Lung (tissue), 12 donors: Measurements from ENCODE around the gene ELFN1. TPM values are rescaled to one million over a fixed set of nuclear protein-coding genes. Genes with fewer than 3 reads are reported as not detected.

ENCODE experiments used
- ATAC-seq: fragments of 200-7000 bp; cut with Tn5 transposase; one replicate; pipeline ENCODE4 v1.9.1; 2020; ENCODE audit warnings: moderate number of reproducible peaks; ENCODE audit not compliant: insufficient read depth, low FRiP score
- DNase-seq, 3 donors: peaks; one replicate each; pipeline ENCODE4 v3.0.0-alpha.2; 2013 to 2017
- H3K27ac ChIP-seq, 2 donors: one replicate each; pipeline ENCODE4 v1.5.1; 2013; ENCODE audit warnings: mild to moderate bottlenecking in 2 of 2, moderate library complexity in 2 of 2, control low read depth in 1 of 2, inconsistent platforms in 1 of 2, low read depth in 1 of 2, low read length in 1 of 2
- H3K27me3 ChIP-seq, 3 donors: one replicate each; pipeline ENCODE4 v1.5.1; 2013; ENCODE audit warnings: low read length in 2 of 3; ENCODE audit not compliant: control insufficient read depth in 3 of 3, insufficient read depth in 3 of 3
- H3K36me3 ChIP-seq, 4 donors: one replicate each; pipeline ENCODE4 v1.5.1; 2013; ENCODE audit warnings: low read length in 4 of 4, mild to moderate bottlenecking in 1 of 4, moderate library complexity in 1 of 4; ENCODE audit not compliant: control insufficient read depth in 4 of 4, insufficient read depth in 4 of 4
- H3K4me1 ChIP-seq, 5 donors: one replicate each; pipeline ENCODE4 v1.5.1; 2013; ENCODE audit warnings: low read length in 5 of 5, mild to moderate bottlenecking in 2 of 5, moderate library complexity in 1 of 5; ENCODE audit not compliant: control insufficient read depth in 5 of 5, insufficient read depth in 5 of 5
- H3K4me3 ChIP-seq: one replicate; pipeline ENCODE4 v1.5.1; 2013; ENCODE audit warnings: mild to moderate bottlenecking, control low read depth, moderate library complexity
- H3K9ac ChIP-seq, 2 donors: one replicate each; pipeline ENCODE4 v1.5.1; 2013; ENCODE audit warnings: low read length in 2 of 2, control low read depth in 1 of 2; ENCODE audit not compliant: insufficient read depth in 1 of 2
- H3K9me3 ChIP-seq, 4 donors: one replicate each; pipeline ENCODE4 v1.5.1; 2013; ENCODE audit warnings: low read length in 3 of 4, mild to moderate bottlenecking in 1 of 4, moderate library complexity in 1 of 4; ENCODE audit not compliant: control insufficient read depth in 4 of 4, insufficient read depth in 3 of 4
- WGBS, 2 donors: extraction: QIAGEN DNeasy Blood & Tissue Kit; methylation state at CpG; one replicate each; pipeline ENCODE4 v1.1.7; 2013; 5-methylcytosine and 5-hydroxymethylcytosine counted together
- polyA plus RNA-seq, 2 donors: library from polyadenylated mRNA; stranded (reverse); fragments of 200-250 nt; gene quantifications; one replicate each; pipeline ENCODE4 v1.2.1, GENCODE V29; 2013
- total RNA-seq, 2 donors: library from RNA; depleted of rRNA in 1 of 2; stranded (reverse); fragments of >200 nt in 1 of 2; gene quantifications; one replicate each; pipeline ENCODE4 v1.2.1, GENCODE V29; 2014 to 2021
- TF ChIP-seq, protein P1 (sequence below): IDR thresholded peaks from 2 replicates; pipeline ENCODE4 v1.5.1; 2012; ENCODE audit warnings: mild to moderate bottlenecking; ENCODE audit errors: control extremely low read depth, extremely low read depth
- donor health status: control.
- donor health status: control.
- donor health status: Bipolar disorder and iron deficiency.
- donor health status: healthy.
- donor health status: DM: yes; HTN: yes; CAD: no.

ELFN1 gene
- total and polyA plus RNA-seq, 4 donors = 0.43 to 1.4 (median 1.0) TPM

DNA sequence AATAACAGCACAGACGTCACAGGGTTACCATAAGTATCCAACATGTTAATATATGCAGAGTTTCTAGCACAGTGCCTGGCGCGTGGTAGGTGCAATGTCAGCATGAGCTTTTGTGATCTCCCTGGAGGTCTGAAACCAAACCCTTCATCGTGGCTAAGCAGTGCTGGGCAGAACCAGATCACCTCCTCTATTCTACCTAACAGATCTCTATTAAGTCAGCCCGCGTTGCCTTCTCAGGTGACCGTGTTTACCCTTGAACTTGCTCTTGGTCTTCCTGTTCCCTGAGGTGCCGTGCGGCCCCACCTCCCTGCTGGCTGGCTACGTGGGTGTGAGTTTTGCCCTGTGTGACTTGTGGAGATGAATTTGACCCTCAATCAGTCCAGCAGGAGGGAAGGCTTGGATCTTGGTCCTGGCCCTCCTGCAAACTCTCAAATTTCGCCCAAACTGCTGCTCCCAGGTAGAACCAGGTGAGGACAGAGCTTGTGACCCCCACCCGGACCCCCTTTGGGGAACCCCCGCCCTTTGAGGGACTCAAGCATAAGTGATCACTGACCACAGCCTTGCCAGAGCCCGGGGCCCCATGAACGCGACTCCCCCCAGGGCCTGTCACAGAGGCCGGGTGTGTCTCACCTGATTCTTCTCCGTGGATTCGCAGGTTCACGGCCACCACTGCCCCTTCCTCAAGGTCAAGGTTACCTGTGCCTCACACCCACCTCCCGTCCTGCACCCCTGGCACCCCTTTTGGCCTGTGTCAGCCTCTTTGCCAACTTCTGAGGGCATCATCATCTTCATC, 54.2 kb downstream of the ELFN1 start:
- 88 to 90% methylated on average over 19 to 21 of the region's 21 CpGs for WGBS, 2 donors
- DNase-seq = no peak
- Histone ChIP-seq H3K27me3 (peaks cover 0 to 5% (median 0%) of the 10 kb centered on the region in 3 donors), H3K36me3 (peaks cover 0 to 6% (median 0%) of the 10 kb centered on the region in 4 donors), H3K9me3 (peaks cover 0 to 17% (median 1%) of the 10 kb centered on the region in 4 donors), H3K27ac (no peak overlapping the region), H3K4me3 (no peak overlapping the region), H3K4me1 (peaks cover 0 to 8% (median 0%) of the 10 kb centered on the region in 5 donors), H3K9ac (no peak overlapping the region)
- TF ChIP-seq, protein P1, sequence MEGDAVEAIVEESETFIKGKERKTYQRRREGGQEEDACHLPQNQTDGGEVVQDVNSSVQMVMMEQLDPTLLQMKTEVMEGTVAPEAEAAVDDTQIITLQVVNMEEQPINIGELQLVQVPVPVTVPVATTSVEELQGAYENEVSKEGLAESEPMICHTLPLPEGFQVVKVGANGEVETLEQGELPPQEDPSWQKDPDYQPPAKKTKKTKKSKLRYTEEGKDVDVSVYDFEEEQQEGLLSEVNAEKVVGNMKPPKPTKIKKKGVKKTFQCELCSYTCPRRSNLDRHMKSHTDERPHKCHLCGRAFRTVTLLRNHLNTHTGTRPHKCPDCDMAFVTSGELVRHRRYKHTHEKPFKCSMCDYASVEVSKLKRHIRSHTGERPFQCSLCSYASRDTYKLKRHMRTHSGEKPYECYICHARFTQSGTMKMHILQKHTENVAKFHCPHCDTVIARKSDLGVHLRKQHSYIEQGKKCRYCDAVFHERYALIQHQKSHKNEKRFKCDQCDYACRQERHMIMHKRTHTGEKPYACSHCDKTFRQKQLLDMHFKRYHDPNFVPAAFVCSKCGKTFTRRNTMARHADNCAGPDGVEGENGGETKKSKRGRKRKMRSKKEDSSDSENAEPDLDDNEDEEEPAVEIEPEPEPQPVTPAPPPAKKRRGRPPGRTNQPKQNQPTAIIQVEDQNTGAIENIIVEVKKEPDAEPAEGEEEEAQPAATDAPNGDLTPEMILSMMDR = no peak
- ATAC-seq = no peak

DNA sequence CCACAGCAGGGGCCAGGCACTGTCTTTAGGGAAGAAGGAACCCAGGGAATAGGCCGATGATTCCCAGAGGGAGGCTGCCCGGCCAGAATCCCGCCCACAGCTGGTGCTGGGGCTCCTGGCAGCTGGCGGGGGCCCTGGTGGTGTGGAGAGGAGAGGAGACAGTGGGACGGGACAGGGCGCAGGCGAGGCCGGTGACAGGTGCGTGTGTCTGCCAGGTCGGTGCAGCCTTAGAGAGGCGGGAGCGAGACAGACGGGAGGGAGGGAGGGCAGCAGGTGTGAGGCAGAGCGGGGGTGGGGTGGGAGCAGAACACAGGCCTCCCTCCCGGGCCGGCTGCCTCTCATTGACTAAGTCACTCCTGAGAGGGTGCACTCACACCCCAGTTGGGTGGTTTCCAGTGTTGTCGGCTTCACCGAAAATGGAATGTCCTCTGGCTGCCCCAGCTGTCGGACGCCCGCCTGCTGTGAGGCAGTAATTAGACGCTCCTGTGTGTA, 55.2 kb downstream of the ELFN1 start:
- H3K9me3 ChIP-seq = peaks cover 0 to 26% (median 3%) of the 10 kb centered on the region in 4 donors
- H3K9ac ChIP-seq = no peak overlapping the region
- TF ChIP-seq, protein P1 = no peak
- H3K36me3 ChIP-seq = peaks cover 0 to 6% (median 0%) of the 10 kb centered on the region in 4 donors
- ATAC-seq (no peak), DNase-seq (peak; percentile 48 to 63 (median 62))
- H3K4me3 ChIP-seq = no peak overlapping the region
- H3K4me1 ChIP-seq = peaks cover 0 to 8% (median 0%) of the 10 kb centered on the region in 5 donors
- 54 to 78% methylated on average over 20 to 22 of the region's 22 CpGs for WGBS, 2 donors
- peak overlapping the region in 1 of 2 donors; percentile 64 for H3K27ac ChIP-seq
- peaks cover 0 to 5% (median 0%) of the 10 kb centered on the region in 3 donors for H3K27me3 ChIP-seq

DNA sequence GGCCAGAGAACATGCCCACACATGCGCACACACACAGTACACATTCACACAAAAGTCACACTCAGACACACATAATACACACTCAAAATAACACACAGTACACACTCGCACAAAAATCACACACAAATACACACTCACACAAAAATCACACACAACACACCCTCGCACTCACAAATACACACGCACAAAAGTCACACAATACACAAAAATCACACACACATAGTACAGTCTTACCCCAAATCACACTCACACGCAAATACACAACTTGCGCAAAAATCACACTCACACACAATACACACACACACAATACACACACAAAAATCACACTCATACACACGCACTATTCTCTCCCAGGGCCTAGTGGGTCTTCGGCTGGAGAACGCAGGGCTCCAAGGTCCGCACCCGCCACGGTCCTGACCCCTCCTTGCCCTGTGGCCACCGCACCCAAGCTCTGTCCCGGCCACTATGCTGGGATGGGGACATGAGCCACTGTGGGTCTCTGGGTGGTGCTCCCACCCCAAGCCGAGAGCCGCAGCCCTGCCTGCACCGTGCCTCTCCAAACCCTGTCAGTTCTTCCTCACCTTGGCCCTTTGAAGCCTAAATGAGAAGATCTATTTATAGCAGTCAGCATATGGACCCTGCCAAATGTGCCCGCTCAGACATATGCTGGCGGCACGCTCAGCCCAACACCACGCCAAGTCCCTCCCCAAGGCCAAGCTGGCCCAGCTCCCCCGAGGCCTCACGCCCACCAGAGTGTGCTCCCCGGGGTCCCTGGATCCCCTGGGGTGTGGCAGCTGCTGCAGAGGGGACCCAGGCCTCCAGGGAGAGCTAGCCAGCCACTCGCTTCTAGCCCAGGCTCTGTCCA, 55.9 kb downstream of the ELFN1 start:
- peaks cover 0 to 5% (median 0%) of the 10 kb centered on the region in 3 donors for H3K27me3 ChIP-seq
- H3K9me3 ChIP-seq = peaks cover 0 to 26% (median 3%) of the 10 kb centered on the region in 4 donors
- TF ChIP-seq, protein P1 = no peak
- peak overlapping the region in 1 of 2 donors; percentile 52 for H3K27ac ChIP-seq
- peaks cover 0 to 8% (median 0%) of the 10 kb centered on the region in 5 donors for H3K4me1 ChIP-seq
- 81 to 87% methylated on average over 25 of the region's 25 CpGs for WGBS, 2 donors
- H3K4me3 ChIP-seq = no peak overlapping the region
- peaks cover 0 to 6% (median 0%) of the 10 kb centered on the region in 4 donors for H3K36me3 ChIP-seq
- ATAC-seq (no peak), DNase-seq (no peak)
- H3K9ac ChIP-seq = no peak overlapping the region
